ENCODE data around the gene TFAP2A.

DNA sequence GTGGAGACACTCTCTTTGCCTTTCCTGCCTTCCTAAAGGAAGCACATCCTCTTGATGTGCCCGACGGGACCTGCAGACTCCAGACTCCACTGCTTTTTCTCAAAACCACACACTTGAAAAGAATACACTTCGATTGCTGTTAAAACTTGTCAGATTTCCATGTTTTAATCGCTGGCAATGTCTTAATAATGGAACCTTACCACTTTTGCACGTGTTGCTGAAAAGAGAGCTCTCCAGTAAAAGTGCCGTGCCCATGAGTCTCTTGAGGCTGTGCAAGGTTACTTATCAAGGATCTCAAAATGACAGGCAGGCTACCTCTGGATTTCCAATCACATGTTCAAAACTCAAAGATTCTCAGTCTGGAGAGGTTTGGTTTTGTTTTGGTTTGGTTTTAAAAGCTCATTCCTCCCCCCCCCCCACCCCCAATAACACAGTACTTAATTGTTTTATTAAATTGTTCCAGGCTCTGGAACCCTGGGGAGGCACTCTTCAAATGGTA lies 12.0 kb upstream of the TFAP2A start:
- TF ChIP-seq, protein P1, sequence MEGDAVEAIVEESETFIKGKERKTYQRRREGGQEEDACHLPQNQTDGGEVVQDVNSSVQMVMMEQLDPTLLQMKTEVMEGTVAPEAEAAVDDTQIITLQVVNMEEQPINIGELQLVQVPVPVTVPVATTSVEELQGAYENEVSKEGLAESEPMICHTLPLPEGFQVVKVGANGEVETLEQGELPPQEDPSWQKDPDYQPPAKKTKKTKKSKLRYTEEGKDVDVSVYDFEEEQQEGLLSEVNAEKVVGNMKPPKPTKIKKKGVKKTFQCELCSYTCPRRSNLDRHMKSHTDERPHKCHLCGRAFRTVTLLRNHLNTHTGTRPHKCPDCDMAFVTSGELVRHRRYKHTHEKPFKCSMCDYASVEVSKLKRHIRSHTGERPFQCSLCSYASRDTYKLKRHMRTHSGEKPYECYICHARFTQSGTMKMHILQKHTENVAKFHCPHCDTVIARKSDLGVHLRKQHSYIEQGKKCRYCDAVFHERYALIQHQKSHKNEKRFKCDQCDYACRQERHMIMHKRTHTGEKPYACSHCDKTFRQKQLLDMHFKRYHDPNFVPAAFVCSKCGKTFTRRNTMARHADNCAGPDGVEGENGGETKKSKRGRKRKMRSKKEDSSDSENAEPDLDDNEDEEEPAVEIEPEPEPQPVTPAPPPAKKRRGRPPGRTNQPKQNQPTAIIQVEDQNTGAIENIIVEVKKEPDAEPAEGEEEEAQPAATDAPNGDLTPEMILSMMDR (IDR thresholded peaks at IDR 0.05) = no peak
- TF ChIP-seq POLR2A (IDR thresholded peaks at IDR 0.05) = no peak

Data from uterus (tissue), 2 donors.